Panc1 (cell line): Measurements from ENCODE around the gene SORD. TPM values are rescaled to one million over a fixed set of nuclear protein-coding genes. Genes with fewer than 3 reads are reported as not detected.

Experiments
- ATAC-seq: fragments of 200-7000 bp; cut with Tn5 transposase; 2 replicates; pipeline ENCODE4 v1.9.1; 2020; ENCODE audit warnings: mild to moderate bottlenecking, moderate library complexity
- BruUV-seq: library from RNA; stranded (reverse); fragments of 400-500 nt; replicated peaks from 2 replicates; lab custom pipeline; 2021; lab: Mats Ljungman, UMichigan
- CTCF ChIA-PET: fragments of 300-600 bp; sonication (Branson Sonifier 250); formaldehyde crosslinking; loops from one replicate; lab custom pipeline; 2022; ENCODE audit warnings: antibody characterized with exemption; lab: Charles Lee
- POLR2A ChIA-PET: fragments of 300-600 bp; sonication (Branson Sonifier 250); formaldehyde crosslinking; loops from one replicate; lab custom pipeline; 2022; ENCODE audit warnings: antibody characterized with exemption; lab: Charles Lee
- DNase-seq: peaks from one replicate; pipeline ENCODE4 v3.0.0-alpha.2; 2010; ENCODE audit warnings: low read depth, low spot score
- H3K27ac ChIP-seq: 2 replicates; pipeline ENCODE4 v1.5.1; 2011; ENCODE audit warnings: mild to moderate bottlenecking, low read length, inconsistent platforms
- H3K27me3 ChIP-seq: fragments of 200-500 bp; sonication (Bioruptor generic); 2 replicates; pipeline ENCODE4 v1.6.0; 2014; ENCODE audit warnings: low read length, inconsistent platforms; ENCODE audit not compliant: control insufficient read depth, insufficient read depth
- H3K36me3 ChIP-seq: fragments of 200-500 bp; sonication (Bioruptor generic); 2 replicates; pipeline ENCODE4 v1.5.1; 2014; ENCODE audit warnings: inconsistent platforms, mild to moderate bottlenecking, low read length, moderate library complexity; ENCODE audit not compliant: control insufficient read depth, insufficient read depth
- H3K4me1 ChIP-seq: 2 replicates; pipeline ENCODE4 v1.5.1; 2011; ENCODE audit warnings: inconsistent platforms, mild to moderate bottlenecking, low read length, moderate library complexity; ENCODE audit not compliant: control insufficient read depth, insufficient read depth
- H3K4me3 ChIP-seq, 2 experiments: 2 replicates each; pipeline ENCODE4 v1.5.1; 2011 to 2012; ENCODE audit warnings: low read depth in 2 of 2, low read length in 2 of 2, mild to moderate bottlenecking in 2 of 2, inconsistent platforms in 1 of 2, moderate library complexity in 1 of 2
- H3K9me3 ChIP-seq: fragments of 200-500 bp; sonication (Bioruptor generic); 2 replicates; pipeline ENCODE4 v1.5.1; 2014; ENCODE audit warnings: low read depth, mild to moderate bottlenecking, inconsistent platforms, low read length, moderate library complexity; ENCODE audit not compliant: control insufficient read depth, insufficient read depth
- POLR2AphosphoS5 ChIP-seq: IDR thresholded peaks from 2 replicates; pipeline ENCODE4 v1.6.1; 2012; ENCODE audit warnings: mild to moderate bottlenecking, low read depth, low read length, moderate library complexity
- REST ChIP-seq, 2 experiments: IDR thresholded peaks; 2 replicates each; pipeline ENCODE4 v1.6.1; 2011 to 2012; ENCODE audit warnings: low read depth in 2 of 2, control low read depth in 1 of 2, low read length in 1 of 2, mild to moderate bottlenecking in 1 of 2, moderate library complexity in 1 of 2; ENCODE audit not compliant: insufficient read depth in 1 of 2
- SIN3A ChIP-seq: IDR thresholded peaks from 2 replicates; pipeline ENCODE4 v1.6.1; 2012; ENCODE audit warnings: low read depth, mild to moderate bottlenecking, low read length, moderate library complexity, borderline replicate concordance; ENCODE audit not compliant: insufficient read depth
- TCF7L2 ChIP-seq: IDR thresholded peaks from 2 replicates; pipeline ENCODE4 v1.6.1; 2011; ENCODE audit warnings: mild to moderate bottlenecking, low read depth, low read length, inconsistent platforms
- in situ Hi-C: cut with HindIII; loops from 2 replicates; pipeline ENCODE4 v1.10.0; 2016; ENCODE audit warnings: low sequenced_read_pairs, low pct_unique_long_range_greater_than_20kb
- intact Hi-C: fragments of 100-400 bp; cut with micrococcal nuclease; formaldehyde crosslinking; loops from one replicate; pipeline ENCODE4 v1.10.0; 2022; ENCODE audit not compliant: unreplicated experiment
- total RNA-seq: library from RNA; stranded (reverse); gene quantifications from one replicate; pipeline ENCODE4 v1.2.1, GENCODE V29; 2021; ENCODE audit not compliant: unreplicated experiment
- TF ChIP-seq, protein P1 (sequence below): fragments of 450-650 bp; IDR thresholded peaks from 2 replicates; pipeline ENCODE4 v1.5.1; 2017; ENCODE audit warnings: mild to moderate bottlenecking

Gene SORD
- total RNA-seq, 1 experiment from 2014 or later = 34.0 TPM

- no peak overlapping the region for H3K4me3 ChIP-seq
- no peak for ATAC-seq
- intact Hi-C loops (no loop called here), in situ Hi-C loops (no loop called here)
- H3K27ac ChIP-seq = no peak overlapping the region
- POLR2A ChIA-PET = no interaction called here
- H3K27me3 ChIP-seq = peaks cover 9% of the 10 kb centered on the region
- TF ChIP-seq, protein P1, sequence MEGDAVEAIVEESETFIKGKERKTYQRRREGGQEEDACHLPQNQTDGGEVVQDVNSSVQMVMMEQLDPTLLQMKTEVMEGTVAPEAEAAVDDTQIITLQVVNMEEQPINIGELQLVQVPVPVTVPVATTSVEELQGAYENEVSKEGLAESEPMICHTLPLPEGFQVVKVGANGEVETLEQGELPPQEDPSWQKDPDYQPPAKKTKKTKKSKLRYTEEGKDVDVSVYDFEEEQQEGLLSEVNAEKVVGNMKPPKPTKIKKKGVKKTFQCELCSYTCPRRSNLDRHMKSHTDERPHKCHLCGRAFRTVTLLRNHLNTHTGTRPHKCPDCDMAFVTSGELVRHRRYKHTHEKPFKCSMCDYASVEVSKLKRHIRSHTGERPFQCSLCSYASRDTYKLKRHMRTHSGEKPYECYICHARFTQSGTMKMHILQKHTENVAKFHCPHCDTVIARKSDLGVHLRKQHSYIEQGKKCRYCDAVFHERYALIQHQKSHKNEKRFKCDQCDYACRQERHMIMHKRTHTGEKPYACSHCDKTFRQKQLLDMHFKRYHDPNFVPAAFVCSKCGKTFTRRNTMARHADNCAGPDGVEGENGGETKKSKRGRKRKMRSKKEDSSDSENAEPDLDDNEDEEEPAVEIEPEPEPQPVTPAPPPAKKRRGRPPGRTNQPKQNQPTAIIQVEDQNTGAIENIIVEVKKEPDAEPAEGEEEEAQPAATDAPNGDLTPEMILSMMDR = no peak
- no peak for DNase-seq
- H3K9me3 ChIP-seq = no peaks in the 10 kb centered on the region
- no peaks in the 10 kb centered on the region for H3K4me1 ChIP-seq
- H3K36me3 ChIP-seq = no peaks in the 10 kb centered on the region
- BruUV-seq = no TSS peak
- CTCF ChIA-PET = no interaction called here
Observed at GRCh38 chr15:45091576-45091975, 68.6 kb downstream of the SORD start.

GRCh38 chr15:45093013-45093412 lies 70.0 kb downstream of the SORD start:
- peaks cover 9% of the 10 kb centered on the region for H3K27me3 ChIP-seq
- CTCF ChIA-PET = no interaction called here
- BruUV-seq = no TSS peak
- H3K36me3 ChIP-seq = no peaks in the 10 kb centered on the region
- POLR2A ChIA-PET = no interaction called here
- TF ChIP-seq TCF7L2 (no peak), POLR2AphosphoS5 (no peak), REST (IDR thresholded peaks at IDR 0.05; ENCODE audit: insufficient read depth in 1 of 2, low read depth in 2 of 2, low read length in 1 of 2) (no peak), SIN3A (no peak)
- TF ChIP-seq, protein P1 = no peak
- H3K27ac ChIP-seq = no peak overlapping the region
- DNase-seq = no peak
- H3K4me3 ChIP-seq = no peak overlapping the region
- ATAC-seq = no peak
- intact Hi-C loops = no loop called here
- in situ Hi-C loops = no loop called here
- H3K9me3 ChIP-seq = no peaks in the 10 kb centered on the region
- H3K4me1 ChIP-seq = no peaks in the 10 kb centered on the region
